Neutrophil (primary cell): ENCODE results near the gene RNLS.
A peak's percentile ranks its signal among the peaks of the same experiment; 100 is the strongest.

ENCODE experiments used
- H3K27ac ChIP-seq: fragments of 200-600 bp; sonication (generic); 2 replicates; pipeline ENCODE4 v1.5.1; 2016; ENCODE audit warnings: mild to moderate bottlenecking, moderate library complexity
- H3K27me3 ChIP-seq: fragments of 200-600 bp; sonication (generic); 2 replicates; pipeline ENCODE4 v1.6.0; 2016; ENCODE audit warnings: mild to moderate bottlenecking
- H3K36me3 ChIP-seq: fragments of 200-600 bp; sonication (generic); 2 replicates; pipeline ENCODE4 v1.5.1; 2017
- H3K4me1 ChIP-seq, 2 experiments: fragments of 200-600 bp in 1 of 2; sonication (generic) in 1 of 2; 1 replicate in 1 of 2; 2 replicates in 1 of 2; pipeline versions ENCODE4 v1.5.1 to v1.6.1; 2013 to 2016; ENCODE audit warnings: low read depth in 1 of 2, low read length in 1 of 2, mild to moderate bottlenecking in 1 of 2, moderate library complexity in 1 of 2; ENCODE audit not compliant: control insufficient read depth in 1 of 2, insufficient read depth in 1 of 2
- H3K4me3 ChIP-seq, 2 experiments: fragments of 200-600 bp in 1 of 2; sonication (generic) in 1 of 2; 1 replicate in 1 of 2; 2 replicates in 1 of 2; pipeline ENCODE4 v1.5.1; 2013 to 2016; ENCODE audit warnings: low read depth in 1 of 2, low read length in 1 of 2, mild to moderate bottlenecking in 1 of 2, moderate library complexity in 1 of 2
- H3K9me3 ChIP-seq: fragments of 200-600 bp; sonication (generic); 2 replicates; pipeline ENCODE4 v1.5.1; 2016
- TF ChIP-seq, protein P1 (sequence below): fragments of 200-600 bp; sonication (generic); IDR thresholded peaks from 2 replicates; pipeline ENCODE4 v1.5.1; 2016; ENCODE audit warnings: antibody characterized with exemption

The RNLS gene

DNA sequence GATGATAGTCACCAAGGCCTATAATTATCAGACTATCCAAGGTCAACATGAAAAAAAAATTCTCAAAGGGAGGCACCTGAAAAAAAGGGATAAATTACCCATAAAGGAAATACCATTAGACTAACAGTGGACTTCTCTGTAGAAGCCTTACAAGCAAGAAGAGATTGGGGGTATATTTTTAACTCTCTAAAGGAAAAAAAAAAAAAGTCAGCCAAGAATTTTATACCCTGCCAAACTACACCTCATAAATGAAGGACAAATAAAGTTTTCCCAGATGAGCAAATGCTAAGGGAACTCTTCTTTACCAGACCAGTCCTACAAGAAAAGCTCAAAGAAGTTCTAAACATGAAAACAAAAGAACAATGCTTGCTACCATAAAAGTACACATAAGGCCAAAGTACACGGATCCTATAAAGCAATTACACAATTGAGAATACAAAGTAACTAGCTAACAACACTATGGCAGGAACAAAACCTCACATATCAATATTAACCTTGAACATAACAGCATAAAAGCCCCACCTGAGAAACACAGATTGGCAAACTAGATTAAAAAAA is 263.1 kb downstream of the RNLS start:
- Histone ChIP-seq H3K4me1 (no peaks in the 10 kb centered on the region), H3K27me3 (no peaks in the 10 kb centered on the region), H3K27ac (no peak overlapping the region), H3K9me3 (no peaks in the 10 kb centered on the region), H3K36me3 (no peaks in the 10 kb centered on the region), H3K4me3 (no peak overlapping the region)
- TF ChIP-seq, protein P1, sequence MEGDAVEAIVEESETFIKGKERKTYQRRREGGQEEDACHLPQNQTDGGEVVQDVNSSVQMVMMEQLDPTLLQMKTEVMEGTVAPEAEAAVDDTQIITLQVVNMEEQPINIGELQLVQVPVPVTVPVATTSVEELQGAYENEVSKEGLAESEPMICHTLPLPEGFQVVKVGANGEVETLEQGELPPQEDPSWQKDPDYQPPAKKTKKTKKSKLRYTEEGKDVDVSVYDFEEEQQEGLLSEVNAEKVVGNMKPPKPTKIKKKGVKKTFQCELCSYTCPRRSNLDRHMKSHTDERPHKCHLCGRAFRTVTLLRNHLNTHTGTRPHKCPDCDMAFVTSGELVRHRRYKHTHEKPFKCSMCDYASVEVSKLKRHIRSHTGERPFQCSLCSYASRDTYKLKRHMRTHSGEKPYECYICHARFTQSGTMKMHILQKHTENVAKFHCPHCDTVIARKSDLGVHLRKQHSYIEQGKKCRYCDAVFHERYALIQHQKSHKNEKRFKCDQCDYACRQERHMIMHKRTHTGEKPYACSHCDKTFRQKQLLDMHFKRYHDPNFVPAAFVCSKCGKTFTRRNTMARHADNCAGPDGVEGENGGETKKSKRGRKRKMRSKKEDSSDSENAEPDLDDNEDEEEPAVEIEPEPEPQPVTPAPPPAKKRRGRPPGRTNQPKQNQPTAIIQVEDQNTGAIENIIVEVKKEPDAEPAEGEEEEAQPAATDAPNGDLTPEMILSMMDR = no peak

DNA sequence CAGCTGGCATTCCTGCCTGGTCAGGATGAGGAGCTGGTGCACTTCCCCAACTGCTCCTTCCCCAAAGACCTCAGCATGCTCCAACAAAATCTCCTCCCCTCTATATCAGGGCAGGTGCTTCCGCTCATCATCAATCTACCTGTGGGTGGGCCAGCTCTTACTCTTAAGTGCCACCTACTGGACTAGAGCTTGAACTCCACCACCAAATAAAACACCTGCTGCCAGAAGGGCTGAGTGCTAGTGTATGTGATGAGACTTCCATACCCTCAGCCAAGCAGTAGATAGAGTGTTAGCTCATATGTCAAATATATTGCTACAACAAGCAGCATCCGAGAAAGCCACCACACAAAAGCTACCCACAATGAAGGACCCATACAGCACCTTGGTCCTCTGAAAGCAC is 264.3 kb downstream of the RNLS start:
- Histone ChIP-seq H3K27ac (no peak overlapping the region), H3K27me3 (no peaks in the 10 kb centered on the region), H3K4me3 (no peak overlapping the region), H3K9me3 (no peaks in the 10 kb centered on the region), H3K4me1 (no peaks in the 10 kb centered on the region), H3K36me3 (no peaks in the 10 kb centered on the region)
- TF ChIP-seq, protein P1 = peak; percentile 13

DNA sequence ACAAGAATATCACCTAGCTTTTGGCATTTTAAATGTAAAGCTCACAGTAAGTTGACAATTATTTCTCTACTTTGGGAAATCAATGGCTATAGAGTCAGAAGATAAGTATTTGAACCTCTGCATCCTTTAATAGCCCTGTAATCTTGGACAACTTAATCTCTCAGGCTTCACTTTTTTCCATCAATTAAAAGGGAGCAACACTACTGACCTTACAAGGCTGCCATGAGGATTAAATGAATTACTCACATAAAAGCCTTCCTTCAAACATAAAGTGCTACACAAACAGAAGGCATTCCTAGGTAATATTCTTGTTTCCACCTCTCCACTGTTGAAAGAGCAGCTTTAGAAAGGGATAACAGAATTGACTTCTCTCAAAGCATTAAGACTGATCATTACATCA is 266.0 kb downstream of the RNLS start:
- Histone ChIP-seq H3K9me3 (no peaks in the 10 kb centered on the region), H3K36me3 (no peaks in the 10 kb centered on the region), H3K27ac (no peak overlapping the region), H3K4me3 (no peak overlapping the region), H3K27me3 (no peaks in the 10 kb centered on the region), H3K4me1 (no peaks in the 10 kb centered on the region)
- TF ChIP-seq, protein P1 = no peak

DNA sequence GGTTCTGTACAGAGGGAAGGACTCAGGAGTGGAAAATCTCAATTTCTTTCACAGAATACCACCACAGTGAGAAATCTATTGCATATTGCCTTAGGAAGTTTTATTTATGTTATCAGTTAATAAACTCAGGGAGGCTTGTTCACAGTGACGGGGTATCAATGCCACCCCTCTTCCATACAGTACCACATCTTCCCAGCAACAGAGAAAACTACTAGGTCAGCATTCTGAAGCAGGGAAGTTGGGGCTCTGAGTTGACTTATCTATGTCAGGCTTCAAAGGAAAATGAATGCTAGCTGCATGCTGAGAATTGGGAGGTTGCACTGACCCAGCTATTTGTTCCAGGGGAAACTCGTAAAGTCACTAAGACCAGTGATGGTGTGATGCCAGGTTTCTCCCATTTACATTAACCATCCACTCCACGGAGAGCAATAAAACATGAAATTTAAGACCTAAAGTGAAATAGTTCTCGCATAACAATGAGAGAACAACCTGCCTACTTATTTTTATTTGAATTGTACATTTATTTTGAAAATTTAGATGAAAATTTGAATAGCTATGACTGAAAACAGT is 266.7 kb downstream of the RNLS start:
- TF ChIP-seq, protein P1 = no peak
- H3K36me3 ChIP-seq = no peaks in the 10 kb centered on the region
- H3K9me3 ChIP-seq = no peaks in the 10 kb centered on the region
- no peak overlapping the region for H3K27ac ChIP-seq
- H3K4me3 ChIP-seq = no peak overlapping the region
- H3K4me1 ChIP-seq = no peaks in the 10 kb centered on the region
- no peaks in the 10 kb centered on the region for H3K27me3 ChIP-seq

DNA sequence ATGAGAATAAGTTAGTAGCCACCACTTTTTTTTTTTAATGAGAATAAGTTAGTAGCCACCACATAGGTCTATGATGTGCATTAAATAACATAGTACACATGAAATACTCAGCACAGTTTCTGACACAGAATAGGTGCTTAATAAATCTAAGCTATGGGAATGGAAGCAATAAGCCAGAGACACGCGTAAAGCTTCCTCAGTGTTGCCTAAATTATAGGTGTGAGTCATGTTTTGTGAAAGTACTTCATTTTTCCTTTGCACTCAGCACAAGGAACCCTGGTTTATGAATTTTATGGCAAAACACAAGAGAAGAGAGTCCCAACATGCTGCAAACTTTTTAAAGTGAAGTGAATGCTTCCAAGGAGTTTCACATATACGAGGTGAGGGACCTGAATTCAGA is 267.4 kb downstream of the RNLS start:
- H3K9me3 ChIP-seq = no peaks in the 10 kb centered on the region
- H3K36me3 ChIP-seq = no peaks in the 10 kb centered on the region
- no peak overlapping the region for H3K27ac ChIP-seq
- no peak overlapping the region for H3K4me3 ChIP-seq
- no peaks in the 10 kb centered on the region for H3K4me1 ChIP-seq
- H3K27me3 ChIP-seq = no peaks in the 10 kb centered on the region
- TF ChIP-seq, protein P1 = no peak
